ENCODE measurements around the gene SLC39A2.
A peak's percentile ranks its signal among the peaks of the same experiment; 100 is the strongest.
"Not testable (repeated sequence)": the region's sequence is repeated elsewhere in the genome, so short reads cannot be mapped to it uniquely, and the experiment has no call there.

SLC39A2 gene

GRCh38 chr14:21025371-21026273, 26.5 kb downstream of the SLC39A2 start:
- DNase-seq (ENCODE audit: low spot score), result peak; percentile 77

- peak; percentile 46 for DNase-seq (ENCODE audit: low spot score)
Observed at GRCh38 chr14:21026274-21026987, 27.3 kb downstream of the SLC39A2 start.

GRCh38 chr14:21026988-21027315, 27.9 kb downstream of the SLC39A2 start:
- peak; percentile 31 for DNase-seq (ENCODE audit: low spot score)

- no peak for DNase-seq (ENCODE audit: low spot score)
Observed at GRCh38 chr14:21029917-21030316, 30.8 kb downstream of the SLC39A2 start, which contains the start of gene TPPP2. Gene TPPP2, plus strand, starts transcription at chr14:21030217. Its CDS starts 365 bp downstream, at chr14:21030582.

GRCh38 chr14:21030531-21030930, 31.4 kb downstream of the SLC39A2 start:
- DNase-seq (ENCODE audit: low spot score), result no peak

- DNase-seq (ENCODE audit: low spot score), result no peak
Observed at GRCh38 chr14:21032326-21033132, 33.4 kb downstream of the SLC39A2 start.

- no peak for DNase-seq (ENCODE audit: low spot score)
Observed at GRCh38 chr14:21033133-21033698, 34.1 kb downstream of the SLC39A2 start.

- DNase-seq (ENCODE audit: low spot score), result no peak
Observed at GRCh38 chr14:21034707-21035106, 35.6 kb downstream of the SLC39A2 start, which contains the start of gene RNASE13. Gene RNASE13, minus strand, starts transcription at chr14:21034807. Its CDS starts 519 bp downstream, at chr14:21034288.

- DNase-seq (ENCODE audit: low spot score), result no peak
Observed at GRCh38 chr14:21036751-21037150, 37.7 kb downstream of the SLC39A2 start.

GRCh38 chr14:21037156-21037555, 38.1 kb downstream of the SLC39A2 start:
- no peak for DNase-seq (ENCODE audit: low spot score)

- DNase-seq (ENCODE audit: low spot score), result peak; percentile 54
Observed at GRCh38 chr14:21038441-21039422, 39.6 kb downstream of the SLC39A2 start.

GRCh38 chr14:21039585-21040369, 40.7 kb downstream of the SLC39A2 start:
- peak; percentile 73 for DNase-seq (ENCODE audit: low spot score)

- no peak for DNase-seq (ENCODE audit: low spot score)
Observed at GRCh38 chr14:21040370-21040925, 41.4 kb downstream of the SLC39A2 start.

GRCh38 chr14:21040941-21041340, 41.8 kb downstream of the SLC39A2 start:
- not testable (repeated sequence) for DNase-seq (ENCODE audit: low spot score)

- no peak for DNase-seq (ENCODE audit: low spot score)
Observed at GRCh38 chr14:21041676-21042433, 42.8 kb downstream of the SLC39A2 start, which contains the start of gene RNASE7. Gene RNASE7, plus strand, starts transcription at chr14:21042362. Its CDS starts 631 bp downstream, at chr14:21042993.

GRCh38 chr14:21042918-21043317, 43.8 kb downstream of the SLC39A2 start:
- DNase-seq (ENCODE audit: low spot score), result no peak

GRCh38 chr14:21043387-21043973, 44.4 kb downstream of the SLC39A2 start:
- no peak for DNase-seq (ENCODE audit: low spot score)

- no peak for DNase-seq (ENCODE audit: low spot score)
Observed at GRCh38 chr14:21043974-21044618, 45.0 kb downstream of the SLC39A2 start.
